Measurements from ENCODE around the gene PBRM1.

DNA sequence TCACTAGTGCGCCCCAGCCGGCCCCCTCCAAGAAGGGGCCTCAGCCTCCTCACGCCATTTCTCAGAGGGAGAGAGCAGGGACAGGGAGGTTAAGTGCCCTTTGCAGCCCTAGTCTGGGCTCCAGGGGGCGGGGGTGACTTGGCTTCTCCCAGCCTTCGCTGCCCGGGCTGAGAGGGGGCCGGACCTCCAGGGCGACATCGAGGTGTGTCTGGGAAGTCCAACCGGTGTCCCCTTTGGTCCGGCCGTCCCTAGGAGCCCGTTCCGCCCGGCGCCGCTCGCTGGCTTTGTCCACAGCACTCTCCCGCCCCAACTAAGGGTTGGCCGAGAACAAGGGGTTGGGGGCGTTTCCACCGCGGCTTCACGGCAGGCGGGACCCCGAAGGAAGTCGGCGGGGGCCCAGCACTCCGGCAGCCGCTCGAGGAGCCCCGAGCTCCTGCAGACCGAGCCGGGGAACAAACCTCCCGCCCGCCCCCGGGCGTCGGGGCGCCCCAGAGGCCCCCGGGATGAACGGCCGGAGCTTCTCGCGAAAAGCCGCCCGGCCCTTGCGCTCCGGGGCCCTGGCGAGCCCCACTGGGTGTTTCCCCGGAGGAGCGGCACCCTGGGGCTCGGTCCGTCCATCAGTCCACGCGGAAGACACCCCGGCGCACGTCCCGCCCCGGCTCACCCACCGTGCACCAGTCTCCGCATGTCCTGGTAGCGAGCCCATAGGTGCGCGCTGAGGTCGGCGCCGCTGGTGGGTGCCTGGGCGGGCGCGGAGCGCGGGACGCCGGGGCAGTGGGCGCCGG, 152.7 kb downstream of the PBRM1 start:
- TF ChIP-seq, protein P1, sequence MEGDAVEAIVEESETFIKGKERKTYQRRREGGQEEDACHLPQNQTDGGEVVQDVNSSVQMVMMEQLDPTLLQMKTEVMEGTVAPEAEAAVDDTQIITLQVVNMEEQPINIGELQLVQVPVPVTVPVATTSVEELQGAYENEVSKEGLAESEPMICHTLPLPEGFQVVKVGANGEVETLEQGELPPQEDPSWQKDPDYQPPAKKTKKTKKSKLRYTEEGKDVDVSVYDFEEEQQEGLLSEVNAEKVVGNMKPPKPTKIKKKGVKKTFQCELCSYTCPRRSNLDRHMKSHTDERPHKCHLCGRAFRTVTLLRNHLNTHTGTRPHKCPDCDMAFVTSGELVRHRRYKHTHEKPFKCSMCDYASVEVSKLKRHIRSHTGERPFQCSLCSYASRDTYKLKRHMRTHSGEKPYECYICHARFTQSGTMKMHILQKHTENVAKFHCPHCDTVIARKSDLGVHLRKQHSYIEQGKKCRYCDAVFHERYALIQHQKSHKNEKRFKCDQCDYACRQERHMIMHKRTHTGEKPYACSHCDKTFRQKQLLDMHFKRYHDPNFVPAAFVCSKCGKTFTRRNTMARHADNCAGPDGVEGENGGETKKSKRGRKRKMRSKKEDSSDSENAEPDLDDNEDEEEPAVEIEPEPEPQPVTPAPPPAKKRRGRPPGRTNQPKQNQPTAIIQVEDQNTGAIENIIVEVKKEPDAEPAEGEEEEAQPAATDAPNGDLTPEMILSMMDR (IDR thresholded peaks at IDR 0.05): no peak
- no peak for TF ChIP-seq ZFX (IDR thresholded peaks at IDR 0.05; ENCODE audit: borderline replicate concordance)

All from 22Rv1 (cell line).